ENCODE results near the gene ILK.

GRCh38 chr11:6566704-6567370 is 36.7 kb upstream of the ILK start:
- TF ChIP-seq CTCF (IDR thresholded peaks at IDR 0.05; ENCODE audit: low read length) (no peak), EZH2 (IDR thresholded peaks at IDR 0.05; ENCODE audit: borderline replicate concordance, low read length) (no peak)
